ENCODE measurements around the gene CELA1. TPM values are rescaled to one million over a fixed set of nuclear protein-coding genes. Genes with fewer than 3 reads are reported as not detected.

Gene CELA1
- total RNA-seq, 1 experiment from 2014 or later = not detected

DNA sequence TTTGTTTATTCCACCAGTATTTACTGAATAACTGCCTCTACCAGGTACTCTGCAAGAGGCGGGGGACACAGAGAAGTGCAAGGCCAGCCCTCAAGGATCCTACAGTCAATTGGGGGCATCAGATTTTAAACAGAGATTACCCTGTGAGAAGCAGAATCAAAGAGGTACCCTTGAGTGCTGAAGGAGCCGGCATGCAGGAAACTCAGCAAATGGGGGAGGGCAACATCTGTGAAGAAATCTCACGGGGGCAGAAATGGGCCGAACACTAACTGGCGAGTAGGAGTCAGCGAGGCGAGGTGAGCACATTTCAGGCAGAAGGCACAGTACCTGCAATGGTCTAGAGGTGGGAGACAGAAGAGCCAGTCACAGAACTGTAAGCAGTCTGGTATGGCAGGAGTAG, 35.7 kb upstream of the CELA1 start:
- no peak overlapping the region for H3K27ac Mint-ChIP-seq (ENCODE audit: unreplicated experiment)

GRCh38 chr12:51381226-51382079, 35.0 kb upstream of the CELA1 start:
- no peak overlapping the region for H3K27ac Mint-ChIP-seq (ENCODE audit: unreplicated experiment)

More for the DNA sequence above, 35.7 kb upstream of the CELA1 start:
- Mint-ChIP-seq H3K36me3 (ENCODE audit: insufficient read depth, unreplicated experiment) (peaks cover 11% of the 10 kb centered on the region), H3K27me3 (ENCODE audit: unreplicated experiment) (no peaks in the 10 kb centered on the region), H3K9me3 (ENCODE audit: low read depth, unreplicated experiment) (no peaks in the 10 kb centered on the region), H3K4me3 (ENCODE audit: low read depth, unreplicated experiment) (no peak overlapping the region), H3K4me1 (ENCODE audit: low read depth, unreplicated experiment) (peaks cover 19% of the 10 kb centered on the region)
- DNase-seq = no peak
- CTCF ChIA-PET = no interaction called here
- no TSS peak for BruUV-seq (replicated peaks)
- no peak for TF ChIP-seq CTCF (IDR thresholded peaks at IDR 0.05; ENCODE audit: unreplicated experiment)
- intact Hi-C loops (cut with micrococcal nuclease; ENCODE audit: unreplicated experiment) = no loop called here

DNA sequence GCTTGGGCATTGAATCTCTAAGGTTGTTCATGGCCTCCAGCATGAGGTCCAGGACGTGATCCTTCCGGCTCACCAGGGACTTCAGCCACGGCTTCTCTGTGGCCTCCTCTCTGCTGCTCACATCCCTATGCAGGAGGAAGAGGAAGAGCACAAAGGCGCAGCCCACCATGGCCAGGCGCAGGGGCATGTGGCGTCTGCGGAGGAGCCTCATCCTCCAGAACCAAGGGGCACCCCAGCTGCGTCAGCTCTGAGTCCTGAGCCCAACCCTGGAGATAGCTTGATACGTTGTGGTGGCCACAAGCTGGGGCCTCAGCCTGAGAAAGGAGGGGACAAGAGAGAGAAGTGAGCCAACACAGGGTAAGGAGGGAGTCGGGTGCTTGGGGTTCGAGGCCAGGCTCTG, 33.1 kb upstream of the CELA1 start:
- Mint-ChIP-seq H3K4me1 (ENCODE audit: low read depth, unreplicated experiment) (no peaks in the 10 kb centered on the region), H3K9me3 (ENCODE audit: low read depth, unreplicated experiment) (no peaks in the 10 kb centered on the region), H3K27me3 (ENCODE audit: unreplicated experiment) (no peaks in the 10 kb centered on the region), H3K36me3 (ENCODE audit: insufficient read depth, unreplicated experiment) (peaks cover 15% of the 10 kb centered on the region), H3K4me3 (ENCODE audit: low read depth, unreplicated experiment) (no peak overlapping the region), H3K27ac (ENCODE audit: unreplicated experiment) (no peak overlapping the region)
- CTCF ChIA-PET = no interaction called here
- DNase-seq = no peak
- intact Hi-C loops (cut with micrococcal nuclease; ENCODE audit: unreplicated experiment) = no loop called here
- BruUV-seq (replicated peaks) = no TSS peak
- no peak for TF ChIP-seq CTCF (IDR thresholded peaks at IDR 0.05; ENCODE audit: unreplicated experiment)

More at GRCh38 chr12:51381226-51382079, 35.0 kb upstream of the CELA1 start:
- intact Hi-C loops (cut with micrococcal nuclease; ENCODE audit: unreplicated experiment) = no loop called here
- Mint-ChIP-seq H3K4me1 (ENCODE audit: low read depth, unreplicated experiment) (peaks cover 12% of the 10 kb centered on the region), H3K9me3 (ENCODE audit: low read depth, unreplicated experiment) (no peaks in the 10 kb centered on the region), H3K27me3 (ENCODE audit: unreplicated experiment) (no peaks in the 10 kb centered on the region), H3K36me3 (ENCODE audit: insufficient read depth, unreplicated experiment) (peaks cover 11% of the 10 kb centered on the region), H3K4me3 (ENCODE audit: low read depth, unreplicated experiment) (no peak overlapping the region)
- CTCF ChIA-PET = interaction anchor here (0.6 kb wide), 1 partner anchor 13 kb away, joined by 5 read pairs; no protein-coding TSS in a partner anchor
- DNase-seq = no peak
- TF ChIP-seq CTCF (IDR thresholded peaks at IDR 0.05; ENCODE audit: unreplicated experiment) = no peak
- BruUV-seq (replicated peaks) = no TSS peak

DNA sequence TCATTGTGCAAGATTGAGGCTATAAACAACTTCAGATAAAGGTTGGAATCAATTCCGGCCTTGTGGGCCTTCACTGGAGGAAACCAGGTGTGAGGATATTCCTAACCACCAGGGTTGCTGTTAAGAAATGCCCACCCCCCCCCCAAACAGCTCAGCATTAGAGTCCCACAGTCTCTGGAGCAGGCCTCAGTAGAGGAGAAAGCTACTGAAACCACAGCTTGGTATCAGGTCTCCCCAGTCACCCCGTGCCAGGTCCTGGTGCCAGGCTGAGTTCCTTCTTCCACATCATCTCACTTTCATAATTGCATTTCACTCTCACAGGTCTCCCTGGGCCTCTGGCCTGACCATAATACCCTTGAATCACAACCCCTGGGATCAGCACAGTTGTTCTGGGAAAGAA, 32.3 kb upstream of the CELA1 start:
- CTCF ChIA-PET = no interaction called here
- BruUV-seq (replicated peaks) = no TSS peak
- H3K36me3 Mint-ChIP-seq (ENCODE audit: insufficient read depth, unreplicated experiment) = peaks cover 15% of the 10 kb centered on the region

More for the DNA sequence above, 32.3 kb upstream of the CELA1 start:
- no peaks in the 10 kb centered on the region for H3K4me1 Mint-ChIP-seq (ENCODE audit: low read depth, unreplicated experiment)
- no peak overlapping the region for H3K4me3 Mint-ChIP-seq (ENCODE audit: low read depth, unreplicated experiment)
- no peak for DNase-seq
- H3K9me3 Mint-ChIP-seq (ENCODE audit: low read depth, unreplicated experiment) = no peaks in the 10 kb centered on the region
- no peak overlapping the region for H3K27ac Mint-ChIP-seq (ENCODE audit: unreplicated experiment)
- H3K27me3 Mint-ChIP-seq (ENCODE audit: unreplicated experiment) = no peaks in the 10 kb centered on the region
- intact Hi-C loops (cut with micrococcal nuclease; ENCODE audit: unreplicated experiment) = no loop called here
- no peak for TF ChIP-seq CTCF (IDR thresholded peaks at IDR 0.05; ENCODE audit: unreplicated experiment)
